Stimulated activated CD8-positive, alpha-beta memory T cell treated with anti-CD3 and anti-CD28 coated beads, Interleukin-15, amount 100 ng/mL, for 1 hour (primary cell): ENCODE measurements around the gene SYNE2.

Experiments
- DNase-seq: peaks from one replicate; pipeline ENCODE4 v3.0.0-alpha.2; 2020; ENCODE audit warnings: low read depth

The SYNE2 gene

GRCh38 chr14:64253672-64254071 is 400.9 kb downstream of the SYNE2 start:
- DNase-seq, result no peak

GRCh38 chr14:64255756-64256155 is 403.0 kb downstream of the SYNE2 start:
- DNase-seq, result no peak

DNA sequence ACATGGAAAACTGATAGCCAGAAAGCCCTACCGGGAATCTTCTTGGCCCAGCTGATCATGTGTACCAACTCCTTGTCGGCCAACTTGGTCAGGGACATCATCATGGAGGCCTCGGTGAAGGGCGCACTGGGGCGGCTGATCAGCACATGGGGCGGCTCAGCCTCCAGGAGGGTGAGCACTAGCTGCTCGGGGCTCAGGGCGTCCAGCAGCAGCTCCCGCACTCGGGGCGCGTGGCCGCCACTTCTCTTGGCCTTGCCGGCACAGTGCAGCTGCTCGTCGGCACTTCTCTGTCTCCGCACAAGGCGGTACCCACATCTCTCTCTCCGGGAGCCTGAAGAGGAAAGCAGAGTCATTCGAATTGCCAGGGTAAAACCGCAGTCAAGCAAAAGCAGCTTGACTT is 407.6 kb downstream of the SYNE2 start:
- DNase-seq, result no peak

DNA sequence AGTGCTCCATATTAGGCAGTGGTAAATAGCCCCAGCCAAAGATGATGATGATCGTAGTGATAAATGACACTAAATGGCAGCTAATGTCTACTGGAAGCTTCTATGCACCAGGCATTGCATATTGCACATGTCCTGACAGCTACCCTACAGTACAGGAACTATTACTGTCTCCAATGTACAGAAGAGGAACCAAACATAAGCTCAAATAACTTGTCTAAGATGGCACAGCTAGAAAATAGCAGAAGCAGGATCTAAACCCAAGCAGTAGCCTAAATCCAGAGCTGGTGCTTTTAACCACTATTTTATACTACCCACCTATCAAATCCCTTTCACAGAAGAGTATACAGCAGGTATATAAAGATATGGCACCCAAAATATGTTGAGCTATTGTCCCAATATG is 412.4 kb downstream of the SYNE2 start:
- no peak for DNase-seq

GRCh38 chr14:64266239-64266638 is 413.4 kb downstream of the SYNE2 start:
- no peak for DNase-seq

GRCh38 chr14:64272019-64272418 is 419.2 kb downstream of the SYNE2 start:
- no peak for DNase-seq
